ENCODE results near the gene NELL2. TPM values are rescaled to one million over a fixed set of nuclear protein-coding genes. Genes with fewer than 3 reads are reported as not detected.
A peak's percentile ranks its signal among the peaks of the same experiment; 100 is the strongest.

Gene NELL2
- total RNA-seq, 4 donors from 2014 or later: 4.7 to 20.5 (median 9.3) TPM

DNA sequence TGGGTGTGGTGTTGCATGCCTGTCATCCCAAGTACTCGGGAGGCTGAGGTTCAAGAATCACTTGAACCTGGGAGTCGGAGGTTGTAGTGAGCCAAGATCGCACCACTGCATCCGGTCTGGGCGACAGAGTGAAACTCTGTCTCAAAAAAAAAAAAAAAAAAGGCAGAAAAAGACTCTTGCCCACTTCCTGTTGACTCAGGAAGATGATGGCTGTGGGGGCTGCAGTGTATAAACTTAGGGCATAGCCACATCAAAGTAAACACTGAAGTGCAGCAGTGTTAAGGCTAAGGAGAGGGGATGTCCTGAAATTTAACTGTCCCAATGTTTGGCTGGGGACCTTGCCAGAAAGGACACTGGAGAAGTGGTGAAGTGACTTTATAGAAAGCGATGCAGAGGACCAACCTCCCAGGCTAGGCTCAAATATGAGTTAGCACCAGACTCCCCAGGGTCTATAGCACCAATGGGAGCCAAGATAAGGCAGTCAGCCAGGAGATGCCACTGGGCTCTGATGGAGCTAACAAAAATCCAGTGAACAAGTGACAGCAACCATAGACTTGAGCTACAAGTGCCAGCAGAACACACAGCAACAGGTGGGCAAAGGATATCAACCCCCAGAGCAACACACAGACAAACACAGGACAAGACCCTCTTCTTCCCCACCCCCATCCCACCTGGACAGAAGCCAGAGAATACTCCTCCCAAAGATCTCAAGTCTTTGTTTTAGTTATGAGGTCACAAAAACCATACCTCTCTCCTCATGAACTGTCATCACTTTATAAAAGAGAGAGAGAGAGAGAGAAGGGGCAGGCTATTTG, 28.0 kb downstream of the NELL2 start:
- H3K36me3 ChIP-seq: no peaks in the 10 kb centered on the region
- WGBS: 67% methylated on average over 6 of the region's 6 CpGs
- no peak for TF ChIP-seq EP300 (IDR thresholded peaks at IDR 0.05)
- TF ChIP-seq POLR2AphosphoS5 (IDR thresholded peaks at IDR 0.05): no peak
- no peak for TF ChIP-seq POLR2A (IDR thresholded peaks at IDR 0.05)
- TF ChIP-seq, protein P1, sequence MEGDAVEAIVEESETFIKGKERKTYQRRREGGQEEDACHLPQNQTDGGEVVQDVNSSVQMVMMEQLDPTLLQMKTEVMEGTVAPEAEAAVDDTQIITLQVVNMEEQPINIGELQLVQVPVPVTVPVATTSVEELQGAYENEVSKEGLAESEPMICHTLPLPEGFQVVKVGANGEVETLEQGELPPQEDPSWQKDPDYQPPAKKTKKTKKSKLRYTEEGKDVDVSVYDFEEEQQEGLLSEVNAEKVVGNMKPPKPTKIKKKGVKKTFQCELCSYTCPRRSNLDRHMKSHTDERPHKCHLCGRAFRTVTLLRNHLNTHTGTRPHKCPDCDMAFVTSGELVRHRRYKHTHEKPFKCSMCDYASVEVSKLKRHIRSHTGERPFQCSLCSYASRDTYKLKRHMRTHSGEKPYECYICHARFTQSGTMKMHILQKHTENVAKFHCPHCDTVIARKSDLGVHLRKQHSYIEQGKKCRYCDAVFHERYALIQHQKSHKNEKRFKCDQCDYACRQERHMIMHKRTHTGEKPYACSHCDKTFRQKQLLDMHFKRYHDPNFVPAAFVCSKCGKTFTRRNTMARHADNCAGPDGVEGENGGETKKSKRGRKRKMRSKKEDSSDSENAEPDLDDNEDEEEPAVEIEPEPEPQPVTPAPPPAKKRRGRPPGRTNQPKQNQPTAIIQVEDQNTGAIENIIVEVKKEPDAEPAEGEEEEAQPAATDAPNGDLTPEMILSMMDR (IDR thresholded peaks at IDR 0.05): no peak
- no peaks in the 10 kb centered on the region for H3K27me3 ChIP-seq
- peaks cover 17% of the 10 kb centered on the region for H3K4me1 ChIP-seq
- no peak overlapping the region for H3K4me3 ChIP-seq
- H3K9me3 ChIP-seq: no peaks in the 10 kb centered on the region
- H3K27ac ChIP-seq: no peak overlapping the region
- DNase-seq (ENCODE audit: low spot score in 2 of 2): no peak

DNA sequence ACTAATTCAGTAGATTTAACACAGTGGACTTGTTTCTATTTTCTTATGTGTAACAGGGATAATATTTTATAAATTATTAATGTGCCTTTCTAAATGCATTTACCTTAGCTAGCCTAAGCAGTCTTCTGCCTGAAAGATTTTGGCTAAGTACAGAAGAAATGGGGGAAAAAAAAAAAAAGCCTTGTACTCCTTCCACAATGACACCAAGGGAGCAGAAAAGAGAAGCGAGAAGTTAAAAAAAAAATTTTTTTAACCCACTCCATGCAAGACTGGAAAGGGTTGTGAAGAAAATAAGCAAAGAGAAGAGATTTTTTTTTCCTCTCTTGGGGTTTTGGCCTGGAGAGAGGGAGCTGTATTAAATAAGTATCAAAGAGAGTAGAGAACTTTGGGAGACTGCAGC, 28.7 kb downstream of the NELL2 start:
- 33% methylated on average over 1 of the region's 1 CpG for WGBS
- no peak overlapping the region for H3K4me3 ChIP-seq
- no peaks in the 10 kb centered on the region for H3K27me3 ChIP-seq
- H3K4me1 ChIP-seq: peaks cover 17% of the 10 kb centered on the region
- no peak for DNase-seq (ENCODE audit: low spot score in 2 of 2)
- H3K27ac ChIP-seq: no peak overlapping the region
- H3K9me3 ChIP-seq: no peaks in the 10 kb centered on the region
- H3K36me3 ChIP-seq: no peaks in the 10 kb centered on the region
- TF ChIP-seq, protein P1 (IDR thresholded peaks at IDR 0.05): no peak
- TF ChIP-seq POLR2A (IDR thresholded peaks at IDR 0.05) (no peak), POLR2AphosphoS5 (IDR thresholded peaks at IDR 0.05) (no peak), EP300 (IDR thresholded peaks at IDR 0.05) (no peak)

DNA sequence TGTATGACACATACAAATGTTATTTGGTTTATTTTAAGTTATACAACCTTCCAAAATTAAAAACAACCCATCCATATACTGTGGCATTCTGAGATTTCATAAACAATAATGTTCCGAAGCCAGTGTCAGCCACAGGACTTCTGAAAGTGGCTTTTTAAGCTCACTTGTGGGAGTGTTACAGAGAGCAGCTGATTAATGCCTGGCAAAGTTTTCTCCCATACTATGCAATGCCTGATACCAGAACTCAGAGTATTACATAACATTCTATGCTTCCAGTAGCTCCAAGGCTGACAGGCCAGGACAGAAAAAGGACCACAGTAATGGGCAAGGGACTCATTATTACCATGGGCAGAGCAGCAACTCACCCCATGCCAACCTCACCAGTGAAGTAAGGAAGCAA, 29.3 kb downstream of the NELL2 start:
- DNase-seq (ENCODE audit: low spot score in 2 of 2): no peak
- TF ChIP-seq POLR2A (IDR thresholded peaks at IDR 0.05): no peak
- TF ChIP-seq POLR2AphosphoS5 (IDR thresholded peaks at IDR 0.05): no peak
- TF ChIP-seq EP300 (IDR thresholded peaks at IDR 0.05): no peak
- TF ChIP-seq, protein P1 (IDR thresholded peaks at IDR 0.05): no peak
- H3K36me3 ChIP-seq: no peaks in the 10 kb centered on the region
- H3K27me3 ChIP-seq: no peaks in the 10 kb centered on the region
- peaks cover 14% of the 10 kb centered on the region for H3K4me1 ChIP-seq
- no peaks in the 10 kb centered on the region for H3K9me3 ChIP-seq
- 40% methylated on average over 1 of the region's 1 CpG for WGBS
- peak overlapping the region; percentile 32 for H3K27ac ChIP-seq
- H3K4me3 ChIP-seq: no peak overlapping the region

DNA sequence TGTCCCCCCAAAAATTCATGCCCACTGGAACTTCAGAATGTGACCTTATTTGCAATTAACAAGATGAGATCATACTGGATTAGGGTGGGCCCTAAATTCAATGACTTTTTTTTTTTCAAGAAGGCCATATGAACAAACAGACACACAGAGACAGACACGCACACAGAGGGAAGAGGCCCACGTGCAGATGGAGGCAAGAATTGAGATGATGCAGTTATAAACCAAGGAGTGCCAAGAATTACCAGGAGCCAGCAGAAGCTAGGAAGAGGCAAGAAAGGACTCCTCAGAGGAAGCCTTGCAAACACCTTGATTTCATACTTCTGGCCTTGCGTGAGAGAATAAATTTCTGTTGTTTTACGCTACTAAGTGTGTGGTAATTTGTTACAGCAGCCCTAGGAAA, 33.4 kb downstream of the NELL2 start:
- no peaks in the 10 kb centered on the region for H3K36me3 ChIP-seq
- H3K4me1 ChIP-seq: peaks cover 13% of the 10 kb centered on the region
- no peak for DNase-seq (ENCODE audit: low spot score in 2 of 2)
- no peaks in the 10 kb centered on the region for H3K27me3 ChIP-seq
- H3K4me3 ChIP-seq: no peak overlapping the region
- TF ChIP-seq, protein P1 (IDR thresholded peaks at IDR 0.05): no peak
- TF ChIP-seq EP300 (IDR thresholded peaks at IDR 0.05) (no peak), POLR2AphosphoS5 (IDR thresholded peaks at IDR 0.05) (no peak), POLR2A (IDR thresholded peaks at IDR 0.05) (no peak)
- no peaks in the 10 kb centered on the region for H3K9me3 ChIP-seq
- H3K27ac ChIP-seq: no peak overlapping the region
- WGBS: 85% methylated on average over 4 of the region's 4 CpGs

DNA sequence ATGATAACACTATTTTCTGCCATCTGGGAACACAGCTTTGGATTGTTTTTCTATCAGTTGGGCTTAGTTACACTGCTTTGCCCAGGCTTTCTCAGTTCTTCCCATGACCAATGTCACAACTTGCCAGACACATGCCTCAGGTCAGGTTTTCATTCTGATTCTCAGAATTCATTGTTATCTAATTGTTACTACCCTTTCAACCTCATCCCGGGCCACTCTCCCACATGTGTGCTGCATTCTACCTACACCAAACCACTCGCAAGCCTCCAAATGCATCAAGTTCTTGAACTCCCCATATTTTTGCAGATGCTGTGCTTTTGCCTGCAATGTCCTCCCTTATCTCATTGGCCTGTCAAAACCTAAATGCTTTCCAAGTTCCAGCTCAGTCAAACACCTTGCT, 36.3 kb downstream of the NELL2 start:
- no peaks in the 10 kb centered on the region for H3K27me3 ChIP-seq
- H3K9me3 ChIP-seq: no peaks in the 10 kb centered on the region
- no peak for TF ChIP-seq POLR2AphosphoS5 (IDR thresholded peaks at IDR 0.05)
- TF ChIP-seq POLR2A (IDR thresholded peaks at IDR 0.05): no peak
- TF ChIP-seq EP300 (IDR thresholded peaks at IDR 0.05): no peak
- TF ChIP-seq, protein P1 (IDR thresholded peaks at IDR 0.05): no peak
- no peak for DNase-seq (ENCODE audit: low spot score in 2 of 2)
- peaks cover 20% of the 10 kb centered on the region for H3K4me1 ChIP-seq
- H3K36me3 ChIP-seq: no peaks in the 10 kb centered on the region
- H3K27ac ChIP-seq: no peak overlapping the region
- no peak overlapping the region for H3K4me3 ChIP-seq
- WGBS: 73% methylated on average over 2 of the region's 2 CpGs

Measured in suprapubic skin (tissue), 4 donors.